ENCODE measurements around the gene PCDH15. TPM values are rescaled to one million over a fixed set of nuclear protein-coding genes. Genes with fewer than 3 reads are reported as not detected.

PCDH15 gene
- total and polyA plus RNA-seq, 2 experiments from 2014 or later = 0.29 to 0.66 TPM

GRCh38 chr10:54554028-54554427 is 247.0 kb downstream of the PCDH15 start (continued):
- no peak for TF ChIP-seq ZNF462 (CRISPR knock-in tag; IDR thresholded peaks at IDR 0.05)
- no peak for TF ChIP-seq POLR2AphosphoS5 (IDR thresholded peaks at IDR 0.05; ENCODE audit: low read depth)
- TF ChIP-seq EZH2phosphoT487 (IDR thresholded peaks at IDR 0.05; ENCODE audit: unreplicated experiment) = no peak
- TF ChIP-seq ZNF331 (CRISPR knock-in tag; IDR thresholded peaks at IDR 0.05; ENCODE audit: low read depth) = no peak
- no peak for TF ChIP-seq CTCF (conservative IDR thresholded peaks at IDR 0.05; ENCODE audit: low read depth in 2 of 2)
- TF ChIP-seq ZNF114 (CRISPR knock-in tag; IDR thresholded peaks at IDR 0.05) = no peak
- no peak for TF ChIP-seq CREB1 (CRISPR knock-in tag; IDR thresholded peaks at IDR 0.05; ENCODE audit: low read depth)

GRCh38 chr10:54550016-54550415 is 251.0 kb downstream of the PCDH15 start:
- no peaks in the 10 kb centered on the region for H3K79me2 ChIP-seq (replicated peaks; ENCODE audit: insufficient read depth)
- H3K27ac ChIP-seq (ENCODE audit: low read depth) = no peak overlapping the region
- no peaks in the 10 kb centered on the region for H3K9me2 ChIP-seq (ENCODE audit: insufficient read depth)
- no peak overlapping the region for H3K4me3 Mint-ChIP-seq
- no peak overlapping the region for H3K4me3 ChIP-seq
- H3K36me3 Mint-ChIP-seq (ENCODE audit: low read depth) = no peaks in the 10 kb centered on the region
- no peak for ATAC-seq
- H3K27me3 ChIP-seq (ENCODE audit: insufficient read depth) = no peaks in the 10 kb centered on the region
- no peaks in the 10 kb centered on the region for H3F3A ChIP-seq (replicated peaks; ENCODE audit: low read depth)
- no peaks in the 10 kb centered on the region for H4K20me1 ChIP-seq (replicated peaks; ENCODE audit: insufficient read depth)
- no peak overlapping the region for H2AFZ ChIP-seq
- H3K27ac Mint-ChIP-seq = no peak overlapping the region
- no peaks in the 10 kb centered on the region for H3K36me3 ChIP-seq (ENCODE audit: insufficient read depth)
- no peak for DNase-seq (ENCODE audit: low spot score)
- H3K9me3 Mint-ChIP-seq = no peaks in the 10 kb centered on the region
- H3K4me1 Mint-ChIP-seq = no peaks in the 10 kb centered on the region; the same call in 2 of the 3 replicates
- H3K4me1 ChIP-seq (ENCODE audit: insufficient read depth) = no peaks in the 10 kb centered on the region
- no peak for TF ChIP-seq NANOG (IDR thresholded peaks at IDR 0.05; ENCODE audit: borderline replicate concordance)
- no peak for TF ChIP-seq EZH2 (IDR thresholded peaks at IDR 0.05; ENCODE audit: low read depth, unreplicated experiment)
- no peak for TF ChIP-seq POLR2AphosphoS5 (IDR thresholded peaks at IDR 0.05; ENCODE audit: low read depth)
- TF ChIP-seq CREB1 (CRISPR knock-in tag; IDR thresholded peaks at IDR 0.05; ENCODE audit: low read depth) = no peak
- TF ChIP-seq ZNF331 (CRISPR knock-in tag; IDR thresholded peaks at IDR 0.05; ENCODE audit: low read depth) = no peak
- TF ChIP-seq CTCF (conservative IDR thresholded peaks at IDR 0.05; ENCODE audit: low read depth in 2 of 2) = no peak
- TF ChIP-seq EZH2phosphoT487 (IDR thresholded peaks at IDR 0.05; ENCODE audit: unreplicated experiment) = no peak
- no peak overlapping the region for H3K4me2 ChIP-seq
- H3K27me3 Mint-ChIP-seq (ENCODE audit: insufficient read depth, low read depth, poor library complexity) = no peaks in the 10 kb centered on the region
